HUES6 (cell line): ENCODE results near the gene KIF4A.
"Not testable (repeated sequence)": the region's sequence is repeated elsewhere in the genome, so short reads cannot be mapped to it uniquely, and the experiment has no call there.

Source experiments
- H3K27ac ChIP-seq: 2 replicates; pipeline ENCODE4 v1.7.0; 2013; ENCODE audit warnings: low read depth, mild to moderate bottlenecking, low read length, inconsistent platforms
- H3K27me3 ChIP-seq: 2 replicates; pipeline ENCODE4 v1.6.1; 2013; ENCODE audit warnings: low read length; ENCODE audit not compliant: control insufficient read depth, insufficient read depth
- H3K36me3 ChIP-seq: 2 replicates; pipeline ENCODE4 v1.6.1; 2013; ENCODE audit warnings: low read length; ENCODE audit not compliant: control insufficient read depth, insufficient read depth
- H3K4me1 ChIP-seq: 2 replicates; pipeline ENCODE4 v1.6.1; 2013; ENCODE audit warnings: low read length; ENCODE audit not compliant: control insufficient read depth, insufficient read depth
- H3K4me3 ChIP-seq: 2 replicates; pipeline ENCODE4 v1.5.1; 2013; ENCODE audit warnings: low read depth, low read length
- H3K9ac ChIP-seq: one replicate; pipeline ENCODE4 v1.6.1; 2013; ENCODE audit warnings: mild to moderate bottlenecking, low read length
- H3K9me3 ChIP-seq: 2 replicates; pipeline ENCODE4 v1.6.1; 2013; ENCODE audit warnings: low read depth, low read length; ENCODE audit not compliant: control insufficient read depth, insufficient read depth

KIF4A gene

DNA sequence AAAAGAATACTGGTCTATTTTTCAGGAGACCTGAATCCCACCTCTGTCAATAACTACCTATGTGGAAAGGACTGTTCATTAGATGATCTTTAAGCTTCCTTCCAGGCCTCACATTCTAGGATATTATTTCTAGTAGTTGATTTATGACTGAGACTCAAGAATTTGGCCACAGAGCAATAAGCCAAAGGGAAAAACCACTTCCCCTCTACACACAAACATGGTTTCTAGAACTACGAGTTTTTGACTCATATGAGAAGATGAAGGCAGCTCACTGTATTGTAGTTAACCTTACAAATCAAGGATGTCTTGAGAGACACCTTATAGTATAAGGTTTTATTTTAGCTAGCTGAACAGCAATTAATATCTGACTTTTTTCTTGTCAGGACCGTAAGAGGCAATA lies 96.3 kb downstream of the KIF4A start:
- Histone ChIP-seq H3K27ac (no peak overlapping the region), H3K9ac (no peak overlapping the region), H3K36me3 (peaks cover 42% of the 10 kb centered on the region), H3K4me3 (no peak overlapping the region), H3K4me1 (no peaks in the 10 kb centered on the region), H3K27me3 (no peaks in the 10 kb centered on the region), H3K9me3 (peaks cover 6% of the 10 kb centered on the region)

- H3K27ac ChIP-seq = no peak overlapping the region
- no peak overlapping the region for H3K9ac ChIP-seq
- H3K4me1 ChIP-seq = no peaks in the 10 kb centered on the region
- peaks cover 43% of the 10 kb centered on the region for H3K36me3 ChIP-seq
- H3K4me3 ChIP-seq = no peak overlapping the region
- no peaks in the 10 kb centered on the region for H3K27me3 ChIP-seq
- no peaks in the 10 kb centered on the region; the same call in 1 of the 2 replicates for H3K9me3 ChIP-seq
These were observed 109.0 kb downstream of the KIF4A start for GRCh38 chrX:70398899-70399298.

GRCh38 chrX:70400181-70400580 lies 110.3 kb downstream of the KIF4A start:
- peaks cover 51% of the 10 kb centered on the region for H3K36me3 ChIP-seq
- not testable (repeated sequence) for H3K27me3 ChIP-seq, H3K4me3 ChIP-seq, H3K27ac ChIP-seq, H3K4me1 ChIP-seq, H3K9ac ChIP-seq, H3K9me3 ChIP-seq

DNA sequence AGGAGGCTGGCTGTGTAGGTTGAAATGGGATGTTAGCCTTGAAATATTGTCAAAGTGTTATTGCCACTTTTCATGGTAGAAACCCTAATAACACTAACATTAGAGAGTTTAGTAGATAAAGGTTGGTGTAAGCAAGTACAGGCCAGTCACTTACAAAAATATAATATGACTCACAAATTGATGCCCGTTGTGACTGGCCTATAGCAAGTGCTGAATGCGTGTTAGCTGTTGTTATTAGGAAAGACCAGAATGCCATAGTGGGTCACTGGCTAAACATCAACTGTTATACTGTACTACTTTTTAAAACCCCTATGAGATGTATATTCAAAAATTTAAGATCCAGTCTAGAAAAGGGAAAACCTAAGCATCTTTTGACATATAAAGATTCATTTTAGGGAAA lies 112.8 kb downstream of the KIF4A start:
- no peaks in the 10 kb centered on the region for H3K27me3 ChIP-seq
- H3K36me3 ChIP-seq = peaks cover 62% of the 10 kb centered on the region
- H3K9me3 ChIP-seq = peaks cover 2% of the 10 kb centered on the region; the same call in 1 of the 2 replicates
- no peaks in the 10 kb centered on the region for H3K4me1 ChIP-seq
- no peak overlapping the region for H3K27ac ChIP-seq
- H3K9ac ChIP-seq = no peak overlapping the region
- H3K4me3 ChIP-seq = no peak overlapping the region

- peaks cover 2% of the 10 kb centered on the region; the same call in 1 of the 2 replicates for H3K9me3 ChIP-seq
- no peak overlapping the region for H3K4me3 ChIP-seq
- no peak overlapping the region for H3K27ac ChIP-seq
- peaks cover 63% of the 10 kb centered on the region for H3K36me3 ChIP-seq
- no peak overlapping the region for H3K9ac ChIP-seq
- H3K27me3 ChIP-seq = no peaks in the 10 kb centered on the region
- no peaks in the 10 kb centered on the region for H3K4me1 ChIP-seq
These were observed 115.1 kb downstream of the KIF4A start for GRCh38 chrX:70405003-70405402.

DNA sequence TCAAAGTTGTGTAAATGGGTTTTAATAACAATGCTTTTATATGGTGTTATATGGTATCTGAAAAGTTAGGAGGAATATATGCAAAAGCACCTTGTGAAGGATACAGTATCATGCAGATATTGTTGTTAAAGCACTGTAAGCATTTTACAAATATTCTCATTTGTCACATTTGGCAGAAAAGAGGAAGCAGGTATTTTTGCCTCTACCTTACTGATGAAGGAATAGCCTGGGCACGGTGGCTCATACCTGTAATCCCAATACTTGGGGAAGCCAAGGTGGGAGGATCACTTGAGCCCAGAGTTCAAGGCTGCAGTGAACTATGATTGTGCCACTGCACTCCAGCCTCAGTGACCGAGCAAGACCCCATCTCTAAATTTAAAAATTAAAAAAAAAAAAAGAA lies 121.0 kb downstream of the KIF4A start:
- Histone ChIP-seq H3K4me3 (no peak overlapping the region), H3K27me3 (no peaks in the 10 kb centered on the region)

DNA sequence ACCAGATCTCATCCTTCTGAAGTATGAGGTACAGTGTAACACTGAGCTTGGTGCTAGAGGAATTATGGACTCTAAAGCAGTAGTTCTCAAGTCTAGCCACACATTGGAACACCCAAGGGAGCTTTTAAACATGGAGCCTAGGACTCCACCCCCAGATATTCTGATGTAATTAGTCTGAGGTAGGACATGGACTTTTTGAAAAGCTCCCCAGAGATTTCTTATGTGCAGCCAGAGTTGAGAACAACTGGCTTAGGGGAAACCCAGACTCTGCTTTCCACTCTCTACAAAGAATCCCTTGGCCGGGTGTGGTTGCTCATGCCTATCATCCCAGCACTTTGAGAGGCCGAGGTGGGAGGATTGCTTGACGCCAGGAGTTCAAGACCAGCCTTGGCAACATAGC lies 121.6 kb downstream of the KIF4A start:
- Histone ChIP-seq H3K27me3 (no peaks in the 10 kb centered on the region), H3K4me3 (no peak overlapping the region), H3K9ac (no peak overlapping the region), H3K27ac (no peak overlapping the region), H3K9me3 (no peaks in the 10 kb centered on the region; the same call in 1 of the 2 replicates), H3K36me3 (peaks cover 39% of the 10 kb centered on the region), H3K4me1 (no peaks in the 10 kb centered on the region)

More for the DNA sequence above, 121.0 kb downstream of the KIF4A start:
- no peaks in the 10 kb centered on the region for H3K4me1 ChIP-seq
- peaks cover 44% of the 10 kb centered on the region for H3K36me3 ChIP-seq
- no peaks in the 10 kb centered on the region; the same call in 1 of the 2 replicates for H3K9me3 ChIP-seq
- no peak overlapping the region for H3K27ac ChIP-seq
- no peak overlapping the region for H3K9ac ChIP-seq

GRCh38 chrX:70421618-70422017 lies 131.7 kb downstream of the KIF4A start:
- H3K4me3 ChIP-seq = no peak overlapping the region
- no peak overlapping the region for H3K27ac ChIP-seq
- H3K9ac ChIP-seq = peak overlapping the region; percentile 7
- H3K9me3 ChIP-seq = no peaks in the 10 kb centered on the region; the same call in 1 of the 2 replicates
- H3K4me1 ChIP-seq = peaks cover 40% of the 10 kb centered on the region
- peaks cover 31% of the 10 kb centered on the region for H3K36me3 ChIP-seq
- peaks cover 3% of the 10 kb centered on the region; the same call in 1 of the 2 replicates for H3K27me3 ChIP-seq

- Histone ChIP-seq H3K9me3 (no peaks in the 10 kb centered on the region; the same call in 1 of the 2 replicates), H3K36me3 (peaks cover 32% of the 10 kb centered on the region), H3K9ac (peak within 1 kb of the TSS; percentile 0), H3K27me3 (peaks cover 3% of the 10 kb centered on the region; the same call in 1 of the 2 replicates), H3K4me1 (peaks cover 40% of the 10 kb centered on the region), H3K27ac (no peak within 1 kb of the TSS), H3K4me3 (peak within 1 kb of the TSS; percentile 50)
These were observed 133.0 kb downstream of the KIF4A start, which contains the start of gene GDPD2 for GRCh38 chrX:70422851-70423341. GDPD2 (plus strand) TSS chrX:70423314; CDS start chrX:70424985, 1,671 bp downstream.

- Histone ChIP-seq H3K4me3 (peak overlapping the region; percentile 50), H3K9ac (no peak overlapping the region), H3K9me3 (no peaks in the 10 kb centered on the region; the same call in 1 of the 2 replicates), H3K36me3 (peaks cover 24% of the 10 kb centered on the region), H3K27me3 (peaks cover 3% of the 10 kb centered on the region; the same call in 1 of the 2 replicates), H3K27ac (no peak overlapping the region), H3K4me1 (peaks cover 40% of the 10 kb centered on the region)
These were observed 134.2 kb downstream of the KIF4A start for GRCh38 chrX:70423936-70424675.

DNA sequence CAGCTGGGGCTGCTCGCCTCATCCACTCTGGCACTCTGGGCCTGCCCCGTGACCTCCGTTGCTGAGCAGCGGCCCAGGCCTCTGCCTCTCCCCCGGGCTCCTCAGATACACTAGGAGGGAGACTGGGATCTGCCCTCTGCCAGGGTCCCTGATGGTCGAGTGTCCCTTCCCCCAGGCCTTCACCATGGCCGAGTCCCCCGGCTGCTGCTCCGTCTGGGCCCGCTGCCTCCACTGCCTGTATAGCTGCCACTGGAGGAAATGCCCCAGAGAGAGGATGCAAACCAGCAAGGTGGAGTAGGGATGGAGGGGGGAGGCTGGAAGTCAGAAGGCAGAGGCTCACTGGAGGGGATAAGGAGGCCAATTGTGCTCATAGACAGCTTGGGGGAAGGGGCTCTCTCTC lies 134.9 kb downstream of the KIF4A start:
- Histone ChIP-seq H3K36me3 (peaks cover 17% of the 10 kb centered on the region), H3K4me1 (peaks cover 40% of the 10 kb centered on the region), H3K27ac (no peak overlapping the region), H3K9me3 (peaks cover 4% of the 10 kb centered on the region; the same call in 1 of the 2 replicates), H3K4me3 (no peak overlapping the region), H3K9ac (no peak overlapping the region), H3K27me3 (peaks cover 3% of the 10 kb centered on the region; the same call in 1 of the 2 replicates)
